NT2/D1 (cell line): ENCODE results near the gene ELMO1.

Experiments
- DNase-seq: peaks from one replicate; pipeline ENCODE4 v3.0.0-alpha.2; 2011; ENCODE audit warnings: low read depth, low spot score
- H3K27me3 ChIP-seq: 2 replicates; pipeline ENCODE4 v1.6.0; 2011; ENCODE audit warnings: mild to moderate bottlenecking; ENCODE audit not compliant: insufficient read length, insufficient read depth
- H3K36me3 ChIP-seq: 2 replicates; pipeline ENCODE4 v1.6.1; 2011; ENCODE audit warnings: mild to moderate bottlenecking, low read length, mixed read lengths; ENCODE audit not compliant: insufficient read depth, insufficient read length
- H3K4me1 ChIP-seq: 2 replicates; pipeline ENCODE4 v1.5.1; 2011; ENCODE audit not compliant: insufficient read depth, insufficient read length
- H3K4me3 ChIP-seq: 2 replicates; pipeline ENCODE4 v1.5.1; 2011; ENCODE audit warnings: low read depth; ENCODE audit not compliant: insufficient read length
- H3K9ac ChIP-seq: 2 replicates; pipeline ENCODE4 v1.6.0; 2011; ENCODE audit warnings: low read depth; ENCODE audit not compliant: insufficient read length
- H3K9me3 ChIP-seq: 2 replicates; pipeline ENCODE4 v1.5.1; 2011; ENCODE audit warnings: mild to moderate bottlenecking, low read length; ENCODE audit not compliant: insufficient read depth
- SUZ12 ChIP-seq: IDR thresholded peaks from 2 replicates; pipeline ENCODE4 v1.6.1; 2011; ENCODE audit not compliant: insufficient read length, insufficient read depth; ENCODE audit errors: extremely low read depth
- YY1 ChIP-seq: IDR thresholded peaks from 2 replicates; pipeline ENCODE4 v1.6.1; 2011; ENCODE audit not compliant: insufficient read length, insufficient read depth
- ZNF274 ChIP-seq: IDR thresholded peaks from 2 replicates; pipeline ENCODE4 v1.6.1; 2011; ENCODE audit warnings: mild to moderate bottlenecking, low read depth, low read length

ELMO1 gene

GRCh38 chr7:36871863-36872262 is 576.8 kb downstream of the ELMO1 start:
- no peak for TF ChIP-seq SUZ12
- no peak for TF ChIP-seq YY1
- TF ChIP-seq ZNF274, result no peak
- Histone ChIP-seq H3K4me3 (no peak overlapping the region), H3K27me3 (no peaks in the 10 kb centered on the region), H3K4me1 (peaks cover 8% of the 10 kb centered on the region), H3K9ac (no peak overlapping the region), H3K9me3 (no peaks in the 10 kb centered on the region), H3K36me3 (no peaks in the 10 kb centered on the region)
- DNase-seq, result no peak

- Histone ChIP-seq H3K9ac (no peak overlapping the region), H3K4me3 (no peak overlapping the region), H3K27me3 (no peaks in the 10 kb centered on the region), H3K4me1 (peaks cover 4% of the 10 kb centered on the region), H3K36me3 (no peaks in the 10 kb centered on the region), H3K9me3 (no peaks in the 10 kb centered on the region)
- no peak for DNase-seq
- no peak for TF ChIP-seq ZNF274
- no peak for TF ChIP-seq YY1
- TF ChIP-seq SUZ12, result no peak
Observed at GRCh38 chr7:36871355-36871738, 577.3 kb downstream of the ELMO1 start.

- Histone ChIP-seq H3K27me3 (no peaks in the 10 kb centered on the region), H3K36me3 (no peaks in the 10 kb centered on the region), H3K9ac (no peak overlapping the region), H3K4me3 (no peak overlapping the region), H3K9me3 (no peaks in the 10 kb centered on the region), H3K4me1 (peaks cover 4% of the 10 kb centered on the region)
- TF ChIP-seq SUZ12 (no peak), ZNF274 (no peak)
- DNase-seq, result no peak
Observed at GRCh38 chr7:36870625-36871354, 577.9 kb downstream of the ELMO1 start.

- no peaks in the 10 kb centered on the region for H3K27me3 ChIP-seq
- TF ChIP-seq SUZ12 (no peak), YY1 (no peak), ZNF274 (no peak)
- no peaks in the 10 kb centered on the region for H3K36me3 ChIP-seq
- H3K4me3 ChIP-seq, result no peak overlapping the region
- no peaks in the 10 kb centered on the region for H3K9me3 ChIP-seq
- H3K4me1 ChIP-seq, result no peaks in the 10 kb centered on the region
- no peak overlapping the region for H3K9ac ChIP-seq
- DNase-seq, result no peak
Observed at GRCh38 chr7:36868727-36869411, 579.8 kb downstream of the ELMO1 start.

- Histone ChIP-seq H3K36me3 (no peaks in the 10 kb centered on the region), H3K4me1 (no peaks in the 10 kb centered on the region), H3K27me3 (no peaks in the 10 kb centered on the region), H3K4me3 (no peak overlapping the region), H3K9me3 (no peaks in the 10 kb centered on the region), H3K9ac (no peak overlapping the region)
- DNase-seq, result no peak
- no peak for TF ChIP-seq YY1
- TF ChIP-seq SUZ12, result no peak
- TF ChIP-seq ZNF274, result no peak
Observed at GRCh38 chr7:36865019-36865418, 583.6 kb downstream of the ELMO1 start.

GRCh38 chr7:36863901-36864701 is 584.6 kb downstream of the ELMO1 start:
- no peaks in the 10 kb centered on the region for H3K27me3 ChIP-seq
- no peaks in the 10 kb centered on the region for H3K36me3 ChIP-seq
- no peak for DNase-seq
- no peaks in the 10 kb centered on the region for H3K9me3 ChIP-seq
- no peaks in the 10 kb centered on the region for H3K4me1 ChIP-seq
- no peak overlapping the region for H3K9ac ChIP-seq
- TF ChIP-seq ZNF274 (no peak), YY1 (no peak), SUZ12 (no peak)
- no peak overlapping the region for H3K4me3 ChIP-seq

- TF ChIP-seq YY1, result no peak
- no peak for TF ChIP-seq ZNF274
- no peak for TF ChIP-seq SUZ12
Observed at GRCh38 chr7:36862771-36863261, 585.8 kb downstream of the ELMO1 start.

More at GRCh38 chr7:36862771-36863261, 585.8 kb downstream of the ELMO1 start:
- DNase-seq, result no peak
- no peaks in the 10 kb centered on the region for H3K4me1 ChIP-seq
- H3K27me3 ChIP-seq, result no peaks in the 10 kb centered on the region
- H3K9ac ChIP-seq, result no peak overlapping the region
- H3K36me3 ChIP-seq, result no peaks in the 10 kb centered on the region
- H3K4me3 ChIP-seq, result no peak overlapping the region
- H3K9me3 ChIP-seq, result no peaks in the 10 kb centered on the region
